Measurements from ENCODE around the gene RAI14.

RAI14 gene

GRCh38 chr5:34835664-34836063 lies 179.5 kb downstream of the RAI14 start:
- Histone ChIP-seq H3K18ac (ENCODE audit: low read depth in 1 of 2, low read length in 2 of 2) (no peak overlapping the region), H3K9ac (ENCODE audit: low read length) (no peak overlapping the region), H3K23ac (ENCODE audit: low read length in 2 of 2) (no peak overlapping the region), H3K79me1 (replicated peaks; ENCODE audit: low read length, poor library complexity, severe bottlenecking) (peaks cover 7% of the 10 kb centered on the region), H3K4me1 (ENCODE audit: control insufficient read depth, insufficient read depth, low read depth, low read length) (peaks cover 3% of the 10 kb centered on the region), H4K91ac (ENCODE audit: low read length) (no peak overlapping the region), H2BK120ac (ENCODE audit: low read depth, low read length) (no peak overlapping the region), H3K36me3 (ENCODE audit: control insufficient read depth in 1 of 2, insufficient read depth in 2 of 2, low read depth in 1 of 2, low read length in 2 of 2) (peaks cover 13 to 51% of the 10 kb centered on the region in 2 experiments), H2BK5ac (ENCODE audit: low read depth, low read length, poor library complexity, severe bottlenecking) (no peak overlapping the region), H3K4ac (ENCODE audit: low read depth in 1 of 2, low read length in 2 of 2) (no peak overlapping the region), H3K27ac (ENCODE audit: low read length, poor library complexity, severe bottlenecking) (no peak overlapping the region), H2BK12ac (ENCODE audit: low read length in 2 of 2) (no peak overlapping the region), H3K4me2 (ENCODE audit: low read length, poor library complexity, severe bottlenecking) (no peak overlapping the region), H3K9me3 (ENCODE audit: control insufficient read depth, low read length) (no peaks in the 10 kb centered on the region), H2BK15ac (ENCODE audit: low read depth, poor library complexity, severe bottlenecking) (no peak overlapping the region), H2AFZ (ENCODE audit: low read depth, low read length) (no peak overlapping the region), H3K27me3 (ENCODE audit: control insufficient read depth in 1 of 2, insufficient read depth in 1 of 2, low read length in 2 of 2) (no peaks in the 10 kb centered on the region), H4K8ac (ENCODE audit: low read length) (no peak overlapping the region), H3K4me3 (ENCODE audit: insufficient read depth in 1 of 2, low read depth in 1 of 2, low read length in 2 of 2) (no peak overlapping the region), H2AK5ac (ENCODE audit: low read length, severe bottlenecking) (no peak overlapping the region), H3K14ac (ENCODE audit: low read length in 2 of 2) (no peak overlapping the region)
- WGBS: 95% methylated on average over 2 of the region's 3 CpGs
- DNase-seq: no peak

GRCh38 chr5:34838785-34839714 lies 182.9 kb downstream of the RAI14 start, which contains the start of gene TTC23L:
Gene TTC23L (plus strand): TSS chr5:34839164. CDS start chr5:34840672, 1,508 bp downstream.
- H2BK15ac ChIP-seq (ENCODE audit: low read depth, poor library complexity, severe bottlenecking): no peak within 1 kb of the TSS
- peak within 1 kb of the TSS; percentile 72 for H3K4me2 ChIP-seq (ENCODE audit: low read length, poor library complexity, severe bottlenecking)
- H3K4ac ChIP-seq (ENCODE audit: low read depth in 1 of 2, low read length in 2 of 2): peak within 1 kb of the TSS in 1 of 2 experiments; percentile 69
- peaks cover 3% of the 10 kb centered on the region for H3K4me1 ChIP-seq (ENCODE audit: control insufficient read depth, insufficient read depth, low read depth, low read length)
- H3K9me3 ChIP-seq (ENCODE audit: control insufficient read depth, low read length): no peaks in the 10 kb centered on the region
- H3K9ac ChIP-seq (ENCODE audit: low read length): peak within 1 kb of the TSS; percentile 88
- no peak within 1 kb of the TSS for H2BK120ac ChIP-seq (ENCODE audit: low read depth, low read length)
- H2BK12ac ChIP-seq (ENCODE audit: low read length in 2 of 2): peak within 1 kb of the TSS in 1 of 2 experiments; percentile 82
- H4K91ac ChIP-seq (ENCODE audit: low read length): peak within 1 kb of the TSS; percentile 85
- H3K4me3 ChIP-seq (ENCODE audit: insufficient read depth in 1 of 2, low read depth in 1 of 2, low read length in 2 of 2): peak within 1 kb of the TSS; percentile 80 to 86
- H3K36me3 ChIP-seq (ENCODE audit: control insufficient read depth in 1 of 2, insufficient read depth in 2 of 2, low read depth in 1 of 2, low read length in 2 of 2): peaks cover 3 to 17% of the 10 kb centered on the region in 2 experiments
- peak within 1 kb of the TSS; percentile 9 for H3K27ac ChIP-seq (ENCODE audit: low read length, poor library complexity, severe bottlenecking)
- H2BK5ac ChIP-seq (ENCODE audit: low read depth, low read length, poor library complexity, severe bottlenecking): no peak within 1 kb of the TSS
- WGBS: 4% methylated on average over 73 of the region's 73 CpGs
- peak within 1 kb of the TSS; percentile 87 for H4K8ac ChIP-seq (ENCODE audit: low read length)
- peak; percentile 92 for DNase-seq
- H3K27me3 ChIP-seq (ENCODE audit: control insufficient read depth in 1 of 2, insufficient read depth in 1 of 2, low read length in 2 of 2): no peaks in the 10 kb centered on the region
- peak within 1 kb of the TSS in 1 of 2 experiments; percentile 85 for H3K14ac ChIP-seq (ENCODE audit: low read length in 2 of 2)
- peak within 1 kb of the TSS; percentile 69 for H2AFZ ChIP-seq (ENCODE audit: low read depth, low read length)
- no peak within 1 kb of the TSS for H2AK5ac ChIP-seq (ENCODE audit: low read length, severe bottlenecking)
- H3K79me1 ChIP-seq (replicated peaks; ENCODE audit: low read length, poor library complexity, severe bottlenecking): no peaks in the 10 kb centered on the region
- H3K18ac ChIP-seq (ENCODE audit: low read depth in 1 of 2, low read length in 2 of 2): peak within 1 kb of the TSS; percentile 72 to 92
- H3K23ac ChIP-seq (ENCODE audit: low read length in 2 of 2): peak within 1 kb of the TSS in 1 of 2 experiments; percentile 63

- Histone ChIP-seq H3K36me3 (ENCODE audit: control insufficient read depth in 1 of 2, insufficient read depth in 2 of 2, low read depth in 1 of 2, low read length in 2 of 2) (no peaks in the 10 kb centered on the region), H2BK15ac (ENCODE audit: low read depth, poor library complexity, severe bottlenecking) (no peak overlapping the region), H3K9me3 (ENCODE audit: control insufficient read depth, low read length) (no peaks in the 10 kb centered on the region), H3K4me2 (ENCODE audit: low read length, poor library complexity, severe bottlenecking) (no peak overlapping the region), H3K4ac (ENCODE audit: low read depth in 1 of 2, low read length in 2 of 2) (no peak overlapping the region), H3K27me3 (ENCODE audit: control insufficient read depth in 1 of 2, insufficient read depth in 1 of 2, low read length in 2 of 2) (no peaks in the 10 kb centered on the region), H2AK5ac (ENCODE audit: low read length, severe bottlenecking) (no peak overlapping the region), H3K4me1 (ENCODE audit: control insufficient read depth, insufficient read depth, low read depth, low read length) (peaks cover 3% of the 10 kb centered on the region), H3K79me1 (replicated peaks; ENCODE audit: low read length, poor library complexity, severe bottlenecking) (no peaks in the 10 kb centered on the region), H3K4me3 (ENCODE audit: insufficient read depth in 1 of 2, low read depth in 1 of 2, low read length in 2 of 2) (no peak overlapping the region), H2BK12ac (ENCODE audit: low read length in 2 of 2) (no peak overlapping the region), H3K23ac (ENCODE audit: low read length in 2 of 2) (no peak overlapping the region), H2BK5ac (ENCODE audit: low read depth, low read length, poor library complexity, severe bottlenecking) (no peak overlapping the region), H4K8ac (ENCODE audit: low read length) (no peak overlapping the region), H4K91ac (ENCODE audit: low read length) (no peak overlapping the region), H3K14ac (ENCODE audit: low read length in 2 of 2) (no peak overlapping the region), H2BK120ac (ENCODE audit: low read depth, low read length) (no peak overlapping the region), H3K18ac (ENCODE audit: low read depth in 1 of 2, low read length in 2 of 2) (no peak overlapping the region), H3K9ac (ENCODE audit: low read length) (no peak overlapping the region), H3K27ac (ENCODE audit: low read length, poor library complexity, severe bottlenecking) (no peak overlapping the region), H2AFZ (ENCODE audit: low read depth, low read length) (no peak overlapping the region)
- no peak for DNase-seq
- 100% methylated on average over 1 of the region's 2 CpGs for WGBS
Observed at GRCh38 chr5:34841816-34842215, 185.7 kb downstream of the RAI14 start.

- DNase-seq: no peak
- Histone ChIP-seq H3K27ac (ENCODE audit: low read length, poor library complexity, severe bottlenecking) (no peak overlapping the region), H2BK5ac (ENCODE audit: low read depth, low read length, poor library complexity, severe bottlenecking) (no peak overlapping the region), H2AK5ac (ENCODE audit: low read length, severe bottlenecking) (no peak overlapping the region), H2AFZ (ENCODE audit: low read depth, low read length) (no peak overlapping the region), H2BK120ac (ENCODE audit: low read depth, low read length) (no peak overlapping the region), H3K27me3 (ENCODE audit: control insufficient read depth in 1 of 2, insufficient read depth in 1 of 2, low read length in 2 of 2) (no peaks in the 10 kb centered on the region), H2BK15ac (ENCODE audit: low read depth, poor library complexity, severe bottlenecking) (no peak overlapping the region), H3K23ac (ENCODE audit: low read length in 2 of 2) (no peak overlapping the region), H3K4ac (ENCODE audit: low read depth in 1 of 2, low read length in 2 of 2) (no peak overlapping the region), H3K9ac (ENCODE audit: low read length) (no peak overlapping the region), H2BK12ac (ENCODE audit: low read length in 2 of 2) (no peak overlapping the region), H3K4me3 (ENCODE audit: insufficient read depth in 1 of 2, low read depth in 1 of 2, low read length in 2 of 2) (no peak overlapping the region), H3K14ac (ENCODE audit: low read length in 2 of 2) (no peak overlapping the region), H3K4me2 (ENCODE audit: low read length, poor library complexity, severe bottlenecking) (no peak overlapping the region), H4K8ac (ENCODE audit: low read length) (no peak overlapping the region), H3K4me1 (ENCODE audit: control insufficient read depth, insufficient read depth, low read depth, low read length) (peaks cover 3% of the 10 kb centered on the region), H3K18ac (ENCODE audit: low read depth in 1 of 2, low read length in 2 of 2) (no peak overlapping the region), H3K79me1 (replicated peaks; ENCODE audit: low read length, poor library complexity, severe bottlenecking) (no peaks in the 10 kb centered on the region), H4K91ac (ENCODE audit: low read length) (no peak overlapping the region), H3K9me3 (ENCODE audit: control insufficient read depth, low read length) (no peaks in the 10 kb centered on the region), H3K36me3 (ENCODE audit: control insufficient read depth in 1 of 2, insufficient read depth in 2 of 2, low read depth in 1 of 2, low read length in 2 of 2) (no peaks in the 10 kb centered on the region)
- 86% methylated on average over 7 of the region's 7 CpGs for WGBS
Observed at GRCh38 chr5:34842554-34842953, 186.4 kb downstream of the RAI14 start.
